DOHH2 (cell line): ENCODE results near the gene GRB14.

ENCODE experiments used
- H3F3A ChIP-seq: fragments of 200-600 bp; sonication (generic), shearing (Covaris generic); 2 replicates; pipeline ENCODE4 v1.6.0; 2016; ENCODE audit warnings: antibody characterized with exemption, mild to moderate bottlenecking; ENCODE audit not compliant: control insufficient read depth, insufficient read depth
- H3K27ac ChIP-seq: fragments of 200-600 bp; sonication (generic); 2 replicates; pipeline ENCODE4 v1.5.1; 2014; ENCODE audit warnings: low read depth, mild to moderate bottlenecking, low read length, moderate library complexity
- H3K27me3 ChIP-seq: fragments of 200-600 bp; sonication (generic); 2 replicates; pipeline ENCODE4 v1.6.1; 2014; ENCODE audit warnings: mild to moderate bottlenecking, low read length, mixed read lengths; ENCODE audit not compliant: control insufficient read depth
- H3K36me3 ChIP-seq: fragments of 200-600 bp; sonication (generic); 2 replicates; pipeline ENCODE4 v1.6.1; 2014; ENCODE audit warnings: mild to moderate bottlenecking, low read length, moderate library complexity, mixed read lengths; ENCODE audit not compliant: control insufficient read depth
- H3K4me1 ChIP-seq: fragments of 200-600 bp; sonication (generic); 2 replicates; pipeline ENCODE4 v1.6.1; 2014; ENCODE audit warnings: mild to moderate bottlenecking, low read length, mixed read lengths; ENCODE audit not compliant: control insufficient read depth
- H3K4me2 ChIP-seq: fragments of 200-600 bp; sonication (generic); 2 replicates; pipeline ENCODE4 v1.6.0; 2014; ENCODE audit warnings: mild to moderate bottlenecking, low read length, moderate library complexity
- H3K4me3 ChIP-seq: fragments of 200-600 bp; sonication (generic); 2 replicates; pipeline ENCODE4 v1.5.1; 2014; ENCODE audit warnings: mild to moderate bottlenecking, low read length, mixed read lengths
- H3K79me2 ChIP-seq: fragments of 200-600 bp; sonication (generic); 2 replicates; pipeline ENCODE4 v1.6.1; 2014; ENCODE audit warnings: mild to moderate bottlenecking, low read length, mixed read lengths; ENCODE audit not compliant: control insufficient read depth
- H3K9me2 ChIP-seq: fragments of 200-600 bp; sonication (generic); replicated peaks from 2 replicates; pipeline ENCODE4 v1.6.1; 2014; ENCODE audit warnings: mild to moderate bottlenecking, low read length, mixed read lengths; ENCODE audit not compliant: control insufficient read depth
- H3K9me3 ChIP-seq: fragments of 200-600 bp; sonication (generic); 2 replicates; pipeline ENCODE4 v1.6.1; 2014; ENCODE audit warnings: antibody characterized with exemption, low read length, mixed read lengths; ENCODE audit not compliant: control insufficient read depth, insufficient read depth
- H4K20me1 ChIP-seq: fragments of 200-600 bp; sonication (generic); 2 replicates; pipeline ENCODE4 v1.6.0; 2014; ENCODE audit warnings: low read depth, mild to moderate bottlenecking, antibody characterized with exemption, low read length, moderate library complexity; ENCODE audit not compliant: control insufficient read depth, insufficient read depth
- EZH2phosphoT487 ChIP-seq: fragments of 200-600 bp; sonication (generic); IDR thresholded peaks from 2 replicates; pipeline ENCODE4 v1.6.1; 2017; ENCODE audit warnings: borderline replicate concordance, mild to moderate bottlenecking, antibody characterized with exemption, low read length, moderate library complexity, mixed read lengths
- TF ChIP-seq, protein P1 (sequence below): fragments of 200-600 bp; sonication (generic); IDR thresholded peaks from one replicate; pipeline ENCODE4 v1.5.1; 2014; ENCODE audit warnings: antibody characterized with exemption, mild to moderate bottlenecking, low read depth, low read length; ENCODE audit not compliant: poor library complexity, severe bottlenecking

GRB14 gene

DNA sequence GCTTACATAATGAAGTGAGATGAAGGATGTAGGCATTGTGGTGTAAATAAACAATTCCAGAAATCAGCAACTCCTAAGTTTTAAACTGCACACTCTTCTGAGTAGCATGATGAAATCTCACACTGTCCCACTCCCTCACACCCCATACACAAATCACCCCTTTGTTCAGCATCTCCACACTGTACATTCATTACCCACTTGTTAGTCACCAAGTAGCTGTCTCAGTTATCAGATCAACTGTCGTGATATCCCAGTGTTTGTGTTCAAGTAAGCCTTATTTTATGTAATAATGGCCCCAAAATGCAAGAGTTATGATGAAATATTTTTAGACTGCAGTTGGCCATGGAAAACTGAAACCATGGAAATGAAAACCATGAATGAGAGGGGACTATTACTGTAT lies 135.7 kb downstream of the GRB14 start:
- no peak overlapping the region for H3K4me3 ChIP-seq
- no peaks in the 10 kb centered on the region for H3K79me2 ChIP-seq
- H3K36me3 ChIP-seq = no peaks in the 10 kb centered on the region
- H3K9me3 ChIP-seq = no peaks in the 10 kb centered on the region
- no peaks in the 10 kb centered on the region for H3K9me2 ChIP-seq
- no peak overlapping the region for H3K4me2 ChIP-seq
- no peak overlapping the region for H3K27ac ChIP-seq
- TF ChIP-seq, protein P1, sequence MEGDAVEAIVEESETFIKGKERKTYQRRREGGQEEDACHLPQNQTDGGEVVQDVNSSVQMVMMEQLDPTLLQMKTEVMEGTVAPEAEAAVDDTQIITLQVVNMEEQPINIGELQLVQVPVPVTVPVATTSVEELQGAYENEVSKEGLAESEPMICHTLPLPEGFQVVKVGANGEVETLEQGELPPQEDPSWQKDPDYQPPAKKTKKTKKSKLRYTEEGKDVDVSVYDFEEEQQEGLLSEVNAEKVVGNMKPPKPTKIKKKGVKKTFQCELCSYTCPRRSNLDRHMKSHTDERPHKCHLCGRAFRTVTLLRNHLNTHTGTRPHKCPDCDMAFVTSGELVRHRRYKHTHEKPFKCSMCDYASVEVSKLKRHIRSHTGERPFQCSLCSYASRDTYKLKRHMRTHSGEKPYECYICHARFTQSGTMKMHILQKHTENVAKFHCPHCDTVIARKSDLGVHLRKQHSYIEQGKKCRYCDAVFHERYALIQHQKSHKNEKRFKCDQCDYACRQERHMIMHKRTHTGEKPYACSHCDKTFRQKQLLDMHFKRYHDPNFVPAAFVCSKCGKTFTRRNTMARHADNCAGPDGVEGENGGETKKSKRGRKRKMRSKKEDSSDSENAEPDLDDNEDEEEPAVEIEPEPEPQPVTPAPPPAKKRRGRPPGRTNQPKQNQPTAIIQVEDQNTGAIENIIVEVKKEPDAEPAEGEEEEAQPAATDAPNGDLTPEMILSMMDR = no peak
- no peak for TF ChIP-seq EZH2phosphoT487
- H4K20me1 ChIP-seq = no peaks in the 10 kb centered on the region
- no peaks in the 10 kb centered on the region for H3K4me1 ChIP-seq
- no peaks in the 10 kb centered on the region for H3F3A ChIP-seq
- H3K27me3 ChIP-seq = no peaks in the 10 kb centered on the region

DNA sequence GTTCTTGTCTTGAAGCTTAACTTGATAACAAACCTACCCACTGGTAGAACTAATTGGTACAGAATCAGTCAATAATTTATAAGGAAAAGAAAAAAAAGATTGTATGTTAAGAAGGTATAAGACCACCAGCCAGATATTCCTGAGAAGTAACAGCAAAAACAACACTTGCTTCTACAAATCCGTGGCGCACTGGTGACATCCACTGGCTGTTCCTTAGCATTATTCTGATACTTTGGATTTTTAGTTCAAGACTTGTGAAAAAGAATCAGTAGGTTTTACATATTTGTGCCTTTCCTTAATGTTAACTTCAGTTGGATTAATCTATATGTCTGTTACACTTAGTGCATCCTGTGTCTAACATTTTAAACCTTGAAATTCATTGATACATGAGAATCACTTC lies 141.8 kb downstream of the GRB14 start:
- H3K4me3 ChIP-seq = no peak overlapping the region
- no peaks in the 10 kb centered on the region for H3K79me2 ChIP-seq
- no peaks in the 10 kb centered on the region for H3F3A ChIP-seq
- no peak for TF ChIP-seq EZH2phosphoT487
- TF ChIP-seq, protein P1 = no peak
- H3K4me2 ChIP-seq = no peak overlapping the region
- no peaks in the 10 kb centered on the region for H3K9me3 ChIP-seq
- no peaks in the 10 kb centered on the region for H3K27me3 ChIP-seq
- no peaks in the 10 kb centered on the region for H3K36me3 ChIP-seq
- H3K27ac ChIP-seq = no peak overlapping the region
- H3K4me1 ChIP-seq = no peaks in the 10 kb centered on the region
- no peaks in the 10 kb centered on the region for H3K9me2 ChIP-seq
- H4K20me1 ChIP-seq = no peaks in the 10 kb centered on the region

DNA sequence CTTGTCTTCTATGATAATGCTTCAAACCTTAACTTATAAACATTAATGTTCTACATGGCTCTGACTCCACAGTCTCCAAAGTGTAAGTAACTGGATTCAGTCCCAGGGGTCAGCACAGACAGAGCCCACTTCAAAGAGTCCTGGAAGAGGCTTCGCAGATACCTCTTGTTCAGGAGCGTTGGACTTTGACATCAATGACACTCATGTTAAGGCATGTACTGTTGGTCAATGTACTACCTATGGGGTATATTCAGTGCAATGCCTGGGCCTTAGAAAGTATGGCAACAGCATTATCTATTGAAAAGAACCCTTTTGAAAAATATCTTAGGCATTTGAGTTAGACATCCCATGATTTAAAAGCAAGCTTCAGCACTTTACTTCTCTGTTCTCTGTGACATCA lies 143.1 kb downstream of the GRB14 start:
- Histone ChIP-seq H3K9me2 (no peaks in the 10 kb centered on the region), H3K4me1 (no peaks in the 10 kb centered on the region), H3K4me3 (no peak overlapping the region), H3F3A (no peaks in the 10 kb centered on the region), H3K27ac (no peak overlapping the region), H3K27me3 (no peaks in the 10 kb centered on the region), H4K20me1 (no peaks in the 10 kb centered on the region), H3K36me3 (no peaks in the 10 kb centered on the region), H3K4me2 (no peak overlapping the region), H3K79me2 (no peaks in the 10 kb centered on the region), H3K9me3 (no peaks in the 10 kb centered on the region)
- TF ChIP-seq, protein P1 = no peak
- TF ChIP-seq EZH2phosphoT487 = no peak

DNA sequence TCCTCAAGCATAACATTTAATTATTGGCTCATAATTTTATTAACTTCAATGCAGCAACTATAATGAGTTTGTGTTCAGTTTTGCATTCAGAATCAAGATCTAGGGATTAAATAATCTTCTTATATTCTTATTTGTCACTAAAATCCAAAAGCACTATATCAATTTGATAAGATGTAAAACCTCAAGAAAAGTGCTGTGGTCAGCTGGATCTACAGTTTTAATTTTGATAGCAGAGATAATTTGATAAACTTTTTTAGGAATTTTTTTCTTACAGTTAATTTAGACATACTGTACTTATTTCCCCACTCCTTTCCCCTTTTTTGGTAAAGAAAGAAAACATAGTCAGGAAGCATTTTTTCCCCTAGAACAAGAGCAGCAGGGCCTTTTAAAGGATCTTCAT lies 146.4 kb downstream of the GRB14 start:
- TF ChIP-seq, protein P1 = no peak
- no peak for TF ChIP-seq EZH2phosphoT487
- H3K9me2 ChIP-seq = no peaks in the 10 kb centered on the region; the same call in 1 of the 2 replicates
- no peak overlapping the region for H3K4me2 ChIP-seq

More for the DNA sequence above, 146.4 kb downstream of the GRB14 start:
- Histone ChIP-seq H3K4me3 (no peak overlapping the region), H3F3A (no peaks in the 10 kb centered on the region), H3K4me1 (no peaks in the 10 kb centered on the region), H3K79me2 (no peaks in the 10 kb centered on the region), H3K27ac (no peak overlapping the region), H3K36me3 (no peaks in the 10 kb centered on the region), H3K27me3 (no peaks in the 10 kb centered on the region), H3K9me3 (no peaks in the 10 kb centered on the region), H4K20me1 (no peaks in the 10 kb centered on the region)
